DMS79 treated with DMSO at 0.1 percent for 48 hours (cell line): ENCODE measurements around the gene NEXN.
"Not testable (repeated sequence)": the region's sequence is repeated elsewhere in the genome, so short reads cannot be mapped to it uniquely, and the experiment has no call there.

ENCODE experiments used
- DNase-seq: peaks from one replicate; lab custom pipeline; 2025; lab: John Stamatoyannopoulos, UW

The NEXN gene

GRCh38 chr1:77906019-77906545 is 17.7 kb downstream of the NEXN start:
- no peak for DNase-seq

- DNase-seq = no peak
Observed at GRCh38 chr1:77906624-77907023, 18.2 kb downstream of the NEXN start.

- DNase-seq = no peak
Observed at GRCh38 chr1:77910116-77910515, 21.7 kb downstream of the NEXN start.

- DNase-seq = not testable (repeated sequence)
Observed at GRCh38 chr1:77918918-77919317, 30.5 kb downstream of the NEXN start.

GRCh38 chr1:77925518-77925917 is 37.1 kb downstream of the NEXN start:
- no peak for DNase-seq

GRCh38 chr1:77925956-77926355 is 37.5 kb downstream of the NEXN start:
- DNase-seq = no peak

- DNase-seq = no peak
Observed at GRCh38 chr1:77926561-77927357, 38.3 kb downstream of the NEXN start.

GRCh38 chr1:77927414-77927813 is 39.0 kb downstream of the NEXN start:
- DNase-seq = no peak

- no peak for DNase-seq
Observed at GRCh38 chr1:77929806-77930205, 41.4 kb downstream of the NEXN start.

- DNase-seq = no peak
Observed at GRCh38 chr1:77938651-77939050, 50.2 kb downstream of the NEXN start.

GRCh38 chr1:77940921-77941570 is 52.6 kb downstream of the NEXN start:
- DNase-seq = no peak

- DNase-seq = no peak
Observed at GRCh38 chr1:77942400-77943140, 54.1 kb downstream of the NEXN start.

GRCh38 chr1:77945345-77945744 is 56.9 kb downstream of the NEXN start:
- DNase-seq = no peak

- no peak for DNase-seq
Observed at GRCh38 chr1:77948841-77949424, 60.5 kb downstream of the NEXN start.

GRCh38 chr1:77950873-77951272 is 62.4 kb downstream of the NEXN start:
- no peak for DNase-seq

GRCh38 chr1:77951328-77951727 is 62.9 kb downstream of the NEXN start:
- no peak for DNase-seq

GRCh38 chr1:77953907-77954306 is 65.5 kb downstream of the NEXN start:
- DNase-seq = no peak

GRCh38 chr1:77954521-77954920 is 66.1 kb downstream of the NEXN start:
- DNase-seq = no peak

GRCh38 chr1:77955709-77956108 is 67.3 kb downstream of the NEXN start:
- no peak for DNase-seq

GRCh38 chr1:77956464-77956863 is 68.0 kb downstream of the NEXN start:
- no peak for DNase-seq

- DNase-seq = no peak
Observed at GRCh38 chr1:77958391-77958790, 70.0 kb downstream of the NEXN start.

GRCh38 chr1:77958850-77959249 is 70.4 kb downstream of the NEXN start:
- no peak for DNase-seq
